Keratinocyte (primary cell): ENCODE data around the gene VAV2.

ENCODE experiments used
- EZH2 ChIP-seq: IDR thresholded peaks from one replicate; pipeline ENCODE4 v1.6.1; 2012; ENCODE audit warnings: inconsistent platforms, mild to moderate bottlenecking, low read length, moderate library complexity
- TF ChIP-seq, protein P1 (sequence below), 3 experiments: IDR thresholded peaks in 1 of 3; conservative IDR thresholded peaks in 1 of 3; optimal IDR thresholded peaks in 1 of 3; 2 replicates in 2 of 3; 3 replicates in 1 of 3; pipeline versions ENCODE3 to v1.5.1; 2011; ENCODE audit warnings: low read length in 3 of 3, mild to moderate bottlenecking in 3 of 3, moderate library complexity in 2 of 3, control low read depth in 1 of 3, inconsistent platforms in 1 of 3; ENCODE audit not compliant: insufficient read depth in 2 of 3; ENCODE audit errors: extremely low read depth in 1 of 3

DNA sequence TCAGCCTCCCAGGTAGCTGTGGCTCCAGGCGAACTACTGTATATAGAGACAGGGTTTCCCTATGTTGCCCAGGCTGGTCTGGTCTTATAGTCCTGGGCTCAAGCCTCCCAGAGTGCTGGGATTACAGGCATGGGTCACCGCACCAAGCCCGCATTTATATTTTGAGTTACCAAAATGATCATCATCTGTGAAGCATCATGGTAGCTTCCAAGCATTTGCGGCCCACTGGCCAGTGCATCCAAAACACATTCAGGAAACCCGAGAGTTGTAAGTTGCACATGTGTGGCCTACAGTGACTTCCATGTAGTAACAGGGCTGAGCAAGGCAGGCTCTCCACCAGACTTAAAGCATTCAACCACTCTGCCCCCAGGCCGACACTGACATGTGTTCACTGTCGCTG is 35.4 kb upstream of the VAV2 start:
- TF ChIP-seq, protein P1, sequence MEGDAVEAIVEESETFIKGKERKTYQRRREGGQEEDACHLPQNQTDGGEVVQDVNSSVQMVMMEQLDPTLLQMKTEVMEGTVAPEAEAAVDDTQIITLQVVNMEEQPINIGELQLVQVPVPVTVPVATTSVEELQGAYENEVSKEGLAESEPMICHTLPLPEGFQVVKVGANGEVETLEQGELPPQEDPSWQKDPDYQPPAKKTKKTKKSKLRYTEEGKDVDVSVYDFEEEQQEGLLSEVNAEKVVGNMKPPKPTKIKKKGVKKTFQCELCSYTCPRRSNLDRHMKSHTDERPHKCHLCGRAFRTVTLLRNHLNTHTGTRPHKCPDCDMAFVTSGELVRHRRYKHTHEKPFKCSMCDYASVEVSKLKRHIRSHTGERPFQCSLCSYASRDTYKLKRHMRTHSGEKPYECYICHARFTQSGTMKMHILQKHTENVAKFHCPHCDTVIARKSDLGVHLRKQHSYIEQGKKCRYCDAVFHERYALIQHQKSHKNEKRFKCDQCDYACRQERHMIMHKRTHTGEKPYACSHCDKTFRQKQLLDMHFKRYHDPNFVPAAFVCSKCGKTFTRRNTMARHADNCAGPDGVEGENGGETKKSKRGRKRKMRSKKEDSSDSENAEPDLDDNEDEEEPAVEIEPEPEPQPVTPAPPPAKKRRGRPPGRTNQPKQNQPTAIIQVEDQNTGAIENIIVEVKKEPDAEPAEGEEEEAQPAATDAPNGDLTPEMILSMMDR (optimal IDR thresholded peaks at IDR 0.05 in 1 of 3, IDR thresholded peaks at IDR 0.05 in 1 of 3, conservative IDR thresholded peaks at IDR 0.05 in 1 of 3; ENCODE audit: extremely low read depth in 1 of 3, insufficient read depth in 2 of 3, low read length in 3 of 3), result no peak
- no peak for TF ChIP-seq EZH2
